ENCODE measurements around the gene OCIAD2.
A peak's percentile ranks its signal among the peaks of the same experiment; 100 is the strongest.

OCIAD2 gene, protein sequence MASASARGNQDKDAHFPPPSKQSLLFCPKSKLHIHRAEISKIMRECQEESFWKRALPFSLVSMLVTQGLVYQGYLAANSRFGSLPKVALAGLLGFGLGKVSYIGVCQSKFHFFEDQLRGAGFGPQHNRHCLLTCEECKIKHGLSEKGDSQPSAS

DNA sequence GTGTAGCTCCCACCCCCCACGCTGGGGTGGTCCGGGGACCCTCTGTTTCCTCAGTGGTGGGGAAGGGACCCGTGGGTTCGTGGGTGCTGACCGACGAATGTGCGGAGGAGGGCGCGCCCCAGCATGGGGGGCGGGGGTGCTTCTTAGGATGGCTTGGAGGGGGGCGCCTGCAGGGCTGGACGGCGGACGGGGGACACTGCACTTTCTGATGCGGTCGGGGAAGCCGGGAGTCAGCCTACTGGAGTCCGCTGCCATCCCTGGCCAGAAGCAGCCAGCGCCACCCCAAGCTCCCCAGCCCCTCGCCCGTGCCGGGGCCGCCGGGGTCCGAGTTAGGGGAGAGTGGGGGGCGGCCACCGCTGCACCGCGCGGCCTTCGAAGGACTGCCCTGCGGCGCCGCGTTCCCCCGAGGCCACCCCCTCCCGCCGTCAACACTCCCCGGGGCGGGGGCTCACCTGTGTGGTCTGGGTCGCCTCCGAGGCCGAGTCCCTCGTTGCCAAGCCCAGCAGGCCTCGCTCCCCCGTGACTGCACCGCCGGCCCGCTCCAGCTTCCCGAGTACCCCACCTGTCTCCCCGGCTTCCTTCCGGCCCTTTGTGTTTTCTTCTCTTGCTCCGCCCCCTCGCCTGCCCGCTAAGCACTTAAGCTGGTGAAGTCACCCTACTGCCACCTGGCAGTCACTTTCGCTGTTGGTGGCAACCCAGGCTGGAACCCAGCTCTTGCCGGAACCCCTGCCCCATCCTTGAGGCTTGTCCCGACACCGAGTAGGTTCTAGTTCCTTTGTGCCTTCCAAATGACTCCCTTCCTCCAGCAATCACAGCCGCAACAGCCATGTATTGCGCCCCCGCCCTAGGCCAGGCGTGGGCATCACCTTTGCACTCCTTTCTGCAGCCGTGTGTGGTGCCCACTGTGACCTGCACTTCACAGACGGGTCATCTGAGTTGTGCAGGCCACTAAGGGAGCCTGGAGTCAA is at the start of gene OCIAD2:
Gene OCIAD2 (minus strand): TSS at position 569 of the 968 bp plus-strand sequence. CDS start 2,225 bp downstream, outside the sequence.
- TF ChIP-seq, protein P1, sequence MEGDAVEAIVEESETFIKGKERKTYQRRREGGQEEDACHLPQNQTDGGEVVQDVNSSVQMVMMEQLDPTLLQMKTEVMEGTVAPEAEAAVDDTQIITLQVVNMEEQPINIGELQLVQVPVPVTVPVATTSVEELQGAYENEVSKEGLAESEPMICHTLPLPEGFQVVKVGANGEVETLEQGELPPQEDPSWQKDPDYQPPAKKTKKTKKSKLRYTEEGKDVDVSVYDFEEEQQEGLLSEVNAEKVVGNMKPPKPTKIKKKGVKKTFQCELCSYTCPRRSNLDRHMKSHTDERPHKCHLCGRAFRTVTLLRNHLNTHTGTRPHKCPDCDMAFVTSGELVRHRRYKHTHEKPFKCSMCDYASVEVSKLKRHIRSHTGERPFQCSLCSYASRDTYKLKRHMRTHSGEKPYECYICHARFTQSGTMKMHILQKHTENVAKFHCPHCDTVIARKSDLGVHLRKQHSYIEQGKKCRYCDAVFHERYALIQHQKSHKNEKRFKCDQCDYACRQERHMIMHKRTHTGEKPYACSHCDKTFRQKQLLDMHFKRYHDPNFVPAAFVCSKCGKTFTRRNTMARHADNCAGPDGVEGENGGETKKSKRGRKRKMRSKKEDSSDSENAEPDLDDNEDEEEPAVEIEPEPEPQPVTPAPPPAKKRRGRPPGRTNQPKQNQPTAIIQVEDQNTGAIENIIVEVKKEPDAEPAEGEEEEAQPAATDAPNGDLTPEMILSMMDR (conservative IDR thresholded peaks at IDR 0.05; ENCODE audit: low read depth, low read length) = peak; percentile 14
- DNase-seq (ENCODE audit: low read depth) = peak; percentile 33
- H3K4me3 ChIP-seq (ENCODE audit: low read length) = peak within 1 kb of the TSS; percentile 83

DNA sequence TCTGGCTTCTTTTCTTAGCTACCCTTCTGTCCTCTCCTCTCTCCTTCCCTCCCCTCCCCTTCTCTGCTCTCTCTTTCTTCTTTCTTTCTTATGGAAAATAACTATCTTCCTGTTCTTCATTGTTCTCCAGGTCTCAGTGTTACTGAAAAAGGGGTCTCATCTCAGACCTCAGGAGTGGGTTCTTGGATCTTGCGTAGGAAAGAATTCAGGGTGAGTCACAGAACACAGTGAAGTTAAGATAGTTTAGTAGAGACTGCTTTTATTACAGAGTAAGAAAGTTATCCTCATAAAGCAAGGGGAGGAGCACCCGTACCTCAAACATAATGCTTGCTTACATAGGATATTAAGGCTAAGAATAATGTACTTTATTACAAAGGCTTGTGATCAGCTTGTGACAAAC is 47.7 kb upstream of the OCIAD2 start:
- no peak overlapping the region for H3K4me3 ChIP-seq (ENCODE audit: low read length)
- TF ChIP-seq, protein P1 (conservative IDR thresholded peaks at IDR 0.05; ENCODE audit: low read depth, low read length) = no peak
- DNase-seq (ENCODE audit: low read depth) = no peak

DNA sequence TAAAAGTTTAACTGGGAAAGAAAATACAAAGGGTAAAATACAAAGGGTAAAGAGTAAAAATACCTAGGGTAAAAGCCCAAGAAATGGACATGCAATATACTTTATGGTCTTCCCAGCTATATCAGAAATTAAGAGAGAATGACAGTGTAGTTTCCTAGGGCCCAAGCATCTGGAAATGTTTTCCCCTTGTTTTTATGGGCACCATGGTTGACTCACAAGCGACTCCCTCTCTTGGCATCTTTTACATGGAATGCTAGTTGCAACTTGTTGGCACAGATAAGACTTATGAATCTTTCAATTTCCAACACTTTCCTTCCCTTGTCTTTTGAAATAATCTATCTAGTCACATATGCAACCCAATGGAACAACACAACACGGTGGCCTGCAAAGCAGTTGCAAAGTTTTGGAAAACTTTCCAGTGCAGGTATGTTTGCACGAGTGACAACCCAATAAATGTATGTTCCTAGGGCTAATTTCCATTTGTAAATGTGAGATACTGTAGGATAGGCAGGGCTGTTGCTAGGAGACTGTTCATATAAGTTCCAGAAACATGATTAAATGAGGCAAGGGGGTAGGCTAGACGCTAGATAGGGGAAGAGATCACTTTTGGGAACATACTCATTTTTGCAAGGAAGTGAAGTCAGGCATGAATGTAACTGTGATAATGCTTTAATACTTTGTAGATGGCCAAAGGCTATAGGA is 43.1 kb upstream of the OCIAD2 start:
- no peak overlapping the region for H3K4me3 ChIP-seq (ENCODE audit: low read length)
- TF ChIP-seq, protein P1 (conservative IDR thresholded peaks at IDR 0.05; ENCODE audit: low read depth, low read length) = no peak
- DNase-seq (ENCODE audit: low read depth) = no peak

DNA sequence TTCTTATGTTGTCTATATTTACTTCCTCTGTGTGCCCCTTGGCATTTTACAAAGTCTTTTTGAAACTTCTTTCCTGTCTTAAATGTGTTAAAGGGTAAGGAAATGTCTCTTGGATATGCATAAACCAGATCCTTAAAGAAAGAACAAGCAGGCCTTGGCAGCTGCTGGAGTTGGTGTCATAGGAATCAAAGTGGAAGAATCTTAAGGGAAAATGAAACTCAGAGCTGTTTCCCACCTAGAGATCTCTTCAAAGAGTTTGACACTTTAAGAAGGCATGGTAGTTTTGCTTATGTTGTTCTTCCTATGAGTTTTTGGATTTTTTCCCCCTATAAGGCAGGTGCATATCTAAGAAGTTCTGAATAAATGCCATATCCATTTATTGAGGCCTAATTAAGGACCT is 42.5 kb upstream of the OCIAD2 start:
- no peak overlapping the region for H3K4me3 ChIP-seq (ENCODE audit: low read length)
- no peak for DNase-seq (ENCODE audit: low read depth)
- TF ChIP-seq, protein P1 (conservative IDR thresholded peaks at IDR 0.05; ENCODE audit: low read depth, low read length) = no peak

DNA sequence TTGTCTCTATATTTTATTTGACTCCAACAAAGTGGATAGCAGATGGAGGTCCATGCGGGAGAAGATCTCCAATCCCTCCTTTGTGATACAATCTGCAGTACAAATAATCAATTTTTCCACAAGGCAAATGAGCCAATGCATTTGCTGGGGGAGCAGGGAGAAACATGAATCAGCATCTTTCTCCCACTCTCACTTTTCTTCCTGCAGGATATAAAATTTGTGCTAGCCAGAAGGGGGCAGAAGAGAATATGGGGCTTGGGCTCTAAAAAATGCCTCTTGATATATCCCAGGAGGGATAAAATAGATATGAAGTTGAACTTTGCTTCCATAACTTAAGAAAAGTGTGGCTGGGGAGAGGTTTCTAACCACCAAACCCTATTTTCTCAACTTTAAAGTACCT is 41.2 kb upstream of the OCIAD2 start:
- TF ChIP-seq, protein P1 (conservative IDR thresholded peaks at IDR 0.05; ENCODE audit: low read depth, low read length) = no peak
- no peak overlapping the region for H3K4me3 ChIP-seq (ENCODE audit: low read length)
- no peak for DNase-seq (ENCODE audit: low read depth)

DNA sequence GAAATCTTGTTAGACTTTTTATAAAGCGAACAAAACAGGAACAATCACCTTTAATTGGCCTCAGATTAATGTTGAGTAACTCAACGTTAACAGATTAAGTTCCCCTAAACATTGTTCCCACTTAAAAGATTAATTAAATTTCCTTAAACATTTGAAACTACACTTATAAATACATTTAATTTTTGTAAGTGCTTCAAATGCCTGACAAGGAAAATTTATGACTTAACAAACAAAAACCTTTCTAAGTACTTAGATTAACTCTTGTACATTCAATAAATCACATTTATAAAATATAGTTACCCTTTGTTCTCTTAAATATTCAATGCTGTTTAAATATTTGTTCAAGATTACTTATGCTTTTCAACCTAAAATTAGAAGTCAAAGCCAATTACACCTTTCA is 39.4 kb upstream of the OCIAD2 start:
- TF ChIP-seq, protein P1 (conservative IDR thresholded peaks at IDR 0.05; ENCODE audit: low read depth, low read length) = no peak
- DNase-seq (ENCODE audit: low read depth) = no peak
- no peak overlapping the region for H3K4me3 ChIP-seq (ENCODE audit: low read length)
